ENCODE data around the gene IQSEC2.
A peak's percentile ranks its signal among the peaks of the same experiment; 100 is the strongest.

The IQSEC2 gene

GRCh38 chrX:53266914-53267313 lies 14.5 kb downstream of the IQSEC2 start:
- no peak for DNase-seq

- DNase-seq: no peak
Observed at GRCh38 chrX:53265771-53266574, 15.4 kb downstream of the IQSEC2 start.

GRCh38 chrX:53263597-53264094 lies 17.7 kb downstream of the IQSEC2 start:
- DNase-seq: peak; percentile 11

- DNase-seq: no peak
Observed at GRCh38 chrX:53262918-53263394, 18.4 kb downstream of the IQSEC2 start.

- no peak for DNase-seq
Observed at GRCh38 chrX:53262189-53262917, 19.0 kb downstream of the IQSEC2 start.

- no peak for DNase-seq
Observed at GRCh38 chrX:53261355-53261972, 19.9 kb downstream of the IQSEC2 start.

- DNase-seq: no peak
Observed at GRCh38 chrX:53260836-53261235, 20.5 kb downstream of the IQSEC2 start.

GRCh38 chrX:53257670-53258423 lies 23.5 kb downstream of the IQSEC2 start:
- DNase-seq: no peak

GRCh38 chrX:53257166-53257565 lies 24.2 kb downstream of the IQSEC2 start:
- no peak for DNase-seq

GRCh38 chrX:53256446-53257041 lies 24.8 kb downstream of the IQSEC2 start:
- no peak for DNase-seq

GRCh38 chrX:53255738-53256191 lies 25.6 kb downstream of the IQSEC2 start:
- DNase-seq: no peak

GRCh38 chrX:53254570-53255461 lies 26.6 kb downstream of the IQSEC2 start:
- no peak for DNase-seq

GRCh38 chrX:53253293-53254020 lies 27.9 kb downstream of the IQSEC2 start:
- no peak for DNase-seq

- DNase-seq: no peak
Observed at GRCh38 chrX:53251307-53251706, 30.1 kb downstream of the IQSEC2 start.

- no peak for DNase-seq
Observed at GRCh38 chrX:53250556-53250955, 30.8 kb downstream of the IQSEC2 start.

- DNase-seq: no peak
Observed at GRCh38 chrX:53249408-53250042, 31.9 kb downstream of the IQSEC2 start.

- DNase-seq: no peak
Observed at GRCh38 chrX:53247928-53248327, 33.5 kb downstream of the IQSEC2 start.

GRCh38 chrX:53246231-53246630 lies 35.2 kb downstream of the IQSEC2 start:
- DNase-seq: no peak

GRCh38 chrX:53244610-53245009 lies 36.8 kb downstream of the IQSEC2 start:
- no peak for DNase-seq

GRCh38 chrX:53242310-53242709 lies 39.1 kb downstream of the IQSEC2 start:
- DNase-seq: no peak

Data from CD4-positive, alpha-beta T cell treated with Interleukin-17A for 4 hours (primary cell).